Duodenal mucosa (tissue), 2 donors: Measurements from ENCODE around the gene ALPK1.
"Not testable (repeated sequence)": the region's sequence is repeated elsewhere in the genome, so short reads cannot be mapped to it uniquely, and the experiment has no call there.

Source experiments
- H3K27ac ChIP-seq: one replicate; pipeline ENCODE4 v1.7.0; 2013; ENCODE audit warnings: low read depth, low read length
- H3K27me3 ChIP-seq, 2 donors: one replicate each; pipeline ENCODE4 v1.7.0; 2013; ENCODE audit warnings: low read length in 2 of 2, control low read depth in 1 of 2; ENCODE audit not compliant: insufficient read depth in 2 of 2, control insufficient read depth in 1 of 2
- H3K36me3 ChIP-seq, 2 donors: one replicate each; pipeline ENCODE4 v1.7.0; 2013; ENCODE audit warnings: low read length in 2 of 2, control low read depth in 1 of 2; ENCODE audit not compliant: insufficient read depth in 2 of 2, control insufficient read depth in 1 of 2
- H3K4me1 ChIP-seq, 2 donors: one replicate each; pipeline ENCODE4 v1.7.0; 2013; ENCODE audit warnings: low read length in 2 of 2, control low read depth in 1 of 2; ENCODE audit not compliant: insufficient read depth in 2 of 2, control insufficient read depth in 1 of 2
- H3K4me3 ChIP-seq, 2 donors: one replicate each; pipeline ENCODE4 v1.7.0; 2013; ENCODE audit warnings: low read length in 2 of 2, low read depth in 1 of 2
- H3K9ac ChIP-seq, 2 donors: one replicate each; pipeline ENCODE4 v1.7.0; 2013; ENCODE audit warnings: low read length in 2 of 2, low read depth in 1 of 2
- H3K9me3 ChIP-seq, 2 donors: one replicate each; pipeline ENCODE4 v1.7.0; 2013; ENCODE audit warnings: low read length in 2 of 2, control low read depth in 1 of 2; ENCODE audit not compliant: control insufficient read depth in 1 of 2

ALPK1 gene

DNA sequence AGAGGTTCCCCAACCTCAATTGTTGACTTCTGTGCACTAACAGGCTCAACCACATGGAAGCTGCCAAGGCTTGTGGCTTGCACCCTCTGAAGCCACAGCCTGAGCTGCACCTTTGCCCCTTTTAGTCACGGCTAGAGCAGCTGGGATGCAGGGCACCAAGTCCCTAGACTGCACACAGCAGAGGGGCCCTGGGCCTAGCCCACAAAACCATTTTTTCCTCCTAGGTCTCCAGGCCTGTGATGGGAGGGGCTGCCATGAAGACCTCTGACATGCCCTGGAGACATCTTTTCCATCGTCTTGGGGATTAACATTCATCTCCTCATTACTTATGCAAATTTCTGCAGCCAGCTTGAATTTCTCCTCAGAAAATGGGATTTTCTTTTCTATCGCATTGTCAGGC lies 193.6 kb downstream of the ALPK1 start:
- H3K4me3 ChIP-seq, H3K36me3 ChIP-seq, H3K9me3 ChIP-seq, H3K27ac ChIP-seq, H3K4me1 ChIP-seq, H3K27me3 ChIP-seq, H3K9ac ChIP-seq: not testable (repeated sequence)
